Suprapubic skin (tissue), 4 donors: ENCODE data around the gene RPUSD3.

ENCODE experiments used
- CTCF ChIP-seq, 2 donors: fragments of 200-600 bp in 1 of 2; fragments of 450-650 bp in 1 of 2; sonication (generic) in 1 of 2; IDR thresholded peaks; one replicate each; pipeline ENCODE4 v1.5.1; 2016 to 2019; ENCODE audit warnings: antibody characterized with exemption in 2 of 2, mild to moderate bottlenecking in 1 of 2, moderate library complexity in 1 of 2
- EP300 ChIP-seq: sonication (generic); formaldehyde crosslinking; IDR thresholded peaks from one replicate; pipeline ENCODE4 v1.6.1; 2017; ENCODE audit warnings: antibody characterized with exemption
- POLR2A ChIP-seq, 2 donors: fragments of 450-650 bp; IDR thresholded peaks; one replicate each; pipeline ENCODE4 v1.6.1; 2017; ENCODE audit warnings: antibody characterized with exemption in 2 of 2, mild to moderate bottlenecking in 2 of 2, moderate library complexity in 2 of 2
- POLR2AphosphoS5 ChIP-seq, 3 donors: sonication (generic); formaldehyde crosslinking; IDR thresholded peaks; one replicate each; pipeline ENCODE4 v1.6.1; 2017; ENCODE audit warnings: antibody characterized with exemption in 3 of 3

DNA sequence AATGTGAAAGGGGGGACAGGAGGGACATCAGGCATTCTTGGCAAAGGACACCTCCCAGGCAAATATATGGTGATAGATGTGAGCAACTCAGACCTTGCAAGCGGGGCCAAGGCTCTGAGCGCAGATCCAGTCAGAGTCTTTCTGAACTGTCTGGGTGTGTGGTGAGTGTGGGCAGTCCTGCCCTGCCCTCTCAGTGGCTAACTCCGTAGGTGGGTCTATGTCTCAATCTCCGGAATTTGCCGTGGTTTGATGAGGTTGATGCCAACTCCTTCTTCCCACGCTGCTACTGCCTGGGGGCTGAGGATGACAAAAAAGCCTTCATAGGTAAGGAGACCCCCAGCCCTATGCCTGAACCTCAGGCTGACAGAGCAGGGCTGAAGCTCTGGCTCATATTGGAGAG, 26.4 kb downstream of the RPUSD3 start:
- TF ChIP-seq CTCF (IDR thresholded peaks at IDR 0.05) (no peak), EP300 (no peak), POLR2A (IDR thresholded peaks at IDR 0.05) (no peak), POLR2AphosphoS5 (IDR thresholded peaks at IDR 0.05) (no peak)
